AML-193 (cell line): ENCODE data around the gene TMEM219.
A peak's percentile ranks its signal among the peaks of the same experiment; 100 is the strongest.

Source experiments
- DNase-seq, 2 experiments: peaks; one replicate each; lab custom pipeline; 2025; lab: John Stamatoyannopoulos, UW

The TMEM219 gene

GRCh38 chr16:29982560-29983419 lies 20.9 kb downstream of the TMEM219 start:
- DNase-seq = no peak

GRCh38 chr16:29983420-29984136 lies 21.7 kb downstream of the TMEM219 start:
- DNase-seq = no peak

GRCh38 chr16:29984137-29984763 lies 22.4 kb downstream of the TMEM219 start:
- DNase-seq = no peak

- no peak for DNase-seq
Measured at GRCh38 chr16:29984764-29985147, 22.9 kb downstream of the TMEM219 start.

GRCh38 chr16:29985271-29985811 lies 23.5 kb downstream of the TMEM219 start:
- DNase-seq = no peak

- DNase-seq = no peak
Measured at GRCh38 chr16:29986231-29986630, 24.4 kb downstream of the TMEM219 start.

- DNase-seq = no peak
Measured at GRCh38 chr16:29986931-29987330, 25.1 kb downstream of the TMEM219 start.

- no peak for DNase-seq
Measured at GRCh38 chr16:29987371-29988085, 25.6 kb downstream of the TMEM219 start.

- no peak for DNase-seq
Measured at GRCh38 chr16:29988346-29989075, 26.6 kb downstream of the TMEM219 start.

- DNase-seq = no peak
Measured at GRCh38 chr16:29989111-29989858, 27.4 kb downstream of the TMEM219 start.

GRCh38 chr16:29990034-29990433 lies 28.2 kb downstream of the TMEM219 start:
- no peak for DNase-seq

GRCh38 chr16:29990883-29991570 lies 29.1 kb downstream of the TMEM219 start:
- no peak for DNase-seq

GRCh38 chr16:29991571-29991904 lies 29.7 kb downstream of the TMEM219 start:
- DNase-seq = no peak

- no peak for DNase-seq
Measured at GRCh38 chr16:29992344-29992967, 30.6 kb downstream of the TMEM219 start.

- no peak for DNase-seq
Measured at GRCh38 chr16:29993191-29993902, 31.5 kb downstream of the TMEM219 start.

GRCh38 chr16:29993903-29994599 lies 32.2 kb downstream of the TMEM219 start:
- DNase-seq = no peak

GRCh38 chr16:29994600-29995323 lies 32.9 kb downstream of the TMEM219 start:
- peak in 1 of 2 experiments; percentile 39 for DNase-seq
